GM12873 (cell line): ENCODE results near the gene SLC24A3.

ENCODE experiments used
- CTCF ChIP-seq: IDR thresholded peaks from 2 replicates; pipeline ENCODE4 v1.5.1; 2012; ENCODE audit warnings: low read depth, mild to moderate bottlenecking, moderate library complexity, low read length, control low read depth; ENCODE audit not compliant: insufficient read depth; ENCODE audit errors: missing control alignments

Gene SLC24A3

GRCh38 chr20:19739351-19739750 lies 526.9 kb downstream of the SLC24A3 start:
- TF ChIP-seq CTCF: no peak

GRCh38 chr20:19740512-19740911 lies 528.1 kb downstream of the SLC24A3 start:
- TF ChIP-seq CTCF: no peak

GRCh38 chr20:19741924-19742323 lies 529.5 kb downstream of the SLC24A3 start:
- no peak for TF ChIP-seq CTCF

GRCh38 chr20:19742974-19743639 lies 530.7 kb downstream of the SLC24A3 start:
- TF ChIP-seq CTCF: no peak

- no peak for TF ChIP-seq CTCF
These were observed 531.2 kb downstream of the SLC24A3 start for GRCh38 chr20:19743640-19743995.

- no peak for TF ChIP-seq CTCF
These were observed 532.7 kb downstream of the SLC24A3 start for GRCh38 chr20:19745106-19745505.

- no peak for TF ChIP-seq CTCF
These were observed 533.1 kb downstream of the SLC24A3 start for GRCh38 chr20:19745584-19745983.
